HepG2 (cell line): ENCODE data around the gene TTLL13. TPM values are rescaled to one million over a fixed set of nuclear protein-coding genes. Genes with fewer than 3 reads are reported as not detected.

ENCODE experiments used
- ATAC-seq: fragments of 200-7000 bp; cut with Tn5 transposase; 3 replicates; pipeline ENCODE4 v1.9.1; 2020; ENCODE audit warnings: mild to moderate bottlenecking, moderate library complexity
- BruUV-seq: library from RNA; stranded (reverse); fragments of 400-500 nt; replicated peaks from 2 replicates; lab custom pipeline; 2021; lab: Mats Ljungman, UMichigan
- CTCF ChIA-PET: fragments of 300-600 bp; formaldehyde crosslinking; extraction: SDS; loops from one replicate; lab custom pipeline; 2021; ENCODE audit warnings: low total read pairs, inconsistent platforms, low intra/inter-chr PET ratio; lab: Yijun Ruan, JAX
- POLR2A ChIA-PET: fragments of 350-600 bp; sonication (Branson Sonifier 250); formaldehyde crosslinking; loops from one replicate; lab custom pipeline; 2020; ENCODE audit warnings: antibody characterized with exemption, inconsistent platforms; lab: Yijun Ruan, JAX
- DNase-seq: peaks from one replicate; pipeline ENCODE4 v3.0.0-alpha.2; 2015; ENCODE audit warnings: low spot score
- FAIRE-seq: peaks from 3 replicates; lab custom pipeline; 2011; peaks lifted over from hg19 to GRCh38; lab: Jason Lieb, UNC
- H2AFZ ChIP-seq: one replicate; pipeline ENCODE4 v1.6.1; 2011; ENCODE audit warnings: low read length, inconsistent platforms
- H3K27ac ChIP-seq: fragments of 300-600 bp; 3 replicates; pipeline ENCODE4 v1.8.0; 2011; ENCODE audit warnings: mixed run types, mild to moderate bottlenecking, mixed read lengths, low read length, inconsistent platforms; ENCODE audit not compliant: insufficient read depth; ENCODE audit errors: extremely low read length
- H3K27me3 ChIP-seq, 2 experiments: fragments of 200-600 bp in 1 of 2; 2 replicates in 1 of 2; 3 replicates in 1 of 2; pipeline versions ENCODE4 v1.6.0 to v1.8.0; 2011; ENCODE audit warnings: low read length in 2 of 2, mild to moderate bottlenecking in 2 of 2, moderate library complexity in 2 of 2, inconsistent platforms in 1 of 2; ENCODE audit not compliant: insufficient read depth in 2 of 2, control insufficient read depth in 1 of 2
- H3K36me3 ChIP-seq, 2 experiments: fragments of 200-600 bp in 1 of 2; replicated peaks in 1 of 2; 2 replicates in 1 of 2; 3 replicates in 1 of 2; pipeline versions ENCODE4 v1.5.1 to v1.8.0; 2011; ENCODE audit warnings: low read length in 2 of 2, inconsistent platforms in 1 of 2; ENCODE audit not compliant: insufficient read depth in 2 of 2, control insufficient read depth in 1 of 2
- H3K4me1 ChIP-seq: 2 replicates; pipeline ENCODE4 v1.5.1; 2012; ENCODE audit warnings: low read length, inconsistent platforms; ENCODE audit not compliant: insufficient read depth
- H3K4me2 ChIP-seq: 2 replicates; pipeline ENCODE4 v1.6.0; 2011; ENCODE audit warnings: low read depth, low read length, inconsistent platforms
- H3K4me3 ChIP-seq, 3 experiments: fragments of 200-600 bp in 1 of 3; sonication (generic), shearing (Covaris generic) in 1 of 3; replicated peaks in 1 of 3; 2 replicates each; pipeline ENCODE4 v1.5.1; 2011 to 2016; ENCODE audit warnings: low read length in 3 of 3, inconsistent platforms in 2 of 3, low read depth in 2 of 3, mild to moderate bottlenecking in 2 of 3, control low read depth in 1 of 3, mixed read lengths in 1 of 3; ENCODE audit not compliant: insufficient read depth in 1 of 3
- H3K79me2 ChIP-seq: one replicate; pipeline ENCODE4 v1.6.1; 2011; ENCODE audit warnings: low read length, inconsistent platforms; ENCODE audit not compliant: insufficient read depth
- H3K9ac ChIP-seq: 2 replicates; pipeline ENCODE4 v1.6.0; 2011; ENCODE audit warnings: mild to moderate bottlenecking, low read depth, low read length, inconsistent platforms; ENCODE audit not compliant: insufficient read depth
- H3K9me3 ChIP-seq: 2 replicates; pipeline ENCODE4 v1.5.1; 2012; ENCODE audit warnings: mild to moderate bottlenecking, low read length
- H4K20me1 ChIP-seq: 2 replicates; pipeline ENCODE4 v1.6.0; 2011; ENCODE audit warnings: inconsistent platforms, mild to moderate bottlenecking, low read length, moderate library complexity; ENCODE audit not compliant: insufficient read depth
- AKAP8 ChIP-seq: sonication (generic); formaldehyde crosslinking; IDR thresholded peaks from 2 replicates; pipeline ENCODE4 v1.5.1; 2020; ENCODE audit warnings: mild to moderate bottlenecking, missing genetic modification reagents
- ATF7 ChIP-seq, 2 experiments: fragments of 450-650 bp in 1 of 2; sonication (generic) in 1 of 2; formaldehyde crosslinking in 1 of 2; IDR thresholded peaks; 2 replicates each; pipeline versions ENCODE4 v1.4.0 to v1.6.1; 2016 to 2020; ENCODE audit warnings: antibody characterized with exemption in 1 of 2, mild to moderate bottlenecking in 1 of 2, missing genetic modification reagents in 1 of 2
- CREM ChIP-seq, 2 experiments: sonication (generic) in 1 of 2; formaldehyde crosslinking in 1 of 2; IDR thresholded peaks; 2 replicates each; pipeline versions ENCODE4 v1.4.0 to v1.6.1; 2016 to 2020; ENCODE audit warnings: antibody characterized with exemption in 1 of 2, mild to moderate bottlenecking in 1 of 2, missing genetic modification reagents in 1 of 2
- NR2F2 ChIP-seq: IDR thresholded peaks from 2 replicates; pipeline ENCODE4 v1.6.1; 2012; ENCODE audit warnings: low read depth, inconsistent platforms, borderline replicate concordance
- TGIF2 ChIP-seq: IDR thresholded peaks from 2 replicates; pipeline ENCODE4 v1.6.1; 2016; ENCODE audit warnings: control low read depth, missing compliant biosample characterization
- U2AF1 ChIP-seq: fragments of 200-400 bp; formaldehyde crosslinking; optimal IDR thresholded peaks from 2 replicates; pipeline ENCODE3; 2017; ENCODE audit warnings: mild to moderate bottlenecking, low read depth, low read length
- ZNF136 ChIP-seq: sonication (generic); formaldehyde crosslinking; IDR thresholded peaks from 2 replicates; pipeline ENCODE4 v1.8.1; 2022; ENCODE audit warnings: low read depth, mild to moderate bottlenecking, moderate library complexity, missing genetic modification reagents
- ZNF549 ChIP-seq: sonication (generic); formaldehyde crosslinking; IDR thresholded peaks from 2 replicates; pipeline ENCODE4 v1.5.0; 2020; ENCODE audit warnings: missing genetic modification reagents
- WGBS: methylation state at CpG from one replicate; pipeline ENCODE4 v1.1.6; 2017; ENCODE audit warnings: low lambda C conversion rate; 5-methylcytosine and 5-hydroxymethylcytosine counted together
- in situ Hi-C: cut with HindIII; loops from 2 replicates; pipeline ENCODE4 v1.10.0; 2017; ENCODE audit warnings: low pct_unique_long_range_greater_than_20kb; ENCODE audit not compliant: extremely low pct_ligation_motif_present
- intact Hi-C: fragments of 100-400 bp; cut with micrococcal nuclease; formaldehyde crosslinking; loops from one replicate; pipeline ENCODE4 v1.10.0; 2022; ENCODE audit not compliant: unreplicated experiment
- polyA plus RNA-seq, 8 experiments: library from polyadenylated mRNA; depleted of rRNA in 3 of 8; stranded (reverse) in 7 of 8; unstranded in 1 of 8; fragments of >200 nt; fragmentation: Illumina TruSeq in 4 of 8; extraction: Trizol in 4 of 8; gene quantifications; 2 replicates each; pipeline versions ENCODE4 v1.2.1 to v1.2.3, GENCODE V29; 2011 to 2016; ENCODE audit warnings: low read depth in 4 of 8, missing spikeins in 1 of 8, mixed read lengths in 1 of 8; ENCODE audit not compliant: insufficient read depth in 1 of 8
- total RNA-seq, 5 experiments: library from RNA; depleted of rRNA; stranded (reverse); fragments of >200 nt; fragmentation: Illumina TruSeq; extraction: Trizol; gene quantifications; 2 replicates each; pipeline ENCODE4 v1.2.3, GENCODE V29; 2016; ENCODE audit warnings: low read depth in 1 of 5
- TF ChIP-seq, protein P1 (sequence below): sonication (generic); formaldehyde crosslinking; IDR thresholded peaks from 2 replicates; pipeline ENCODE4 v1.4.0; 2020; ENCODE audit warnings: missing genetic modification reagents, mild to moderate bottlenecking, borderline replicate concordance
- TF ChIP-seq, protein P2 (sequence below): sonication (generic); formaldehyde crosslinking; IDR thresholded peaks from 2 replicates; pipeline ENCODE4 v1.4.0; 2020; ENCODE audit warnings: missing genetic modification reagents
- TF ChIP-seq, protein P3 (sequence below): sonication (generic); formaldehyde crosslinking; IDR thresholded peaks from 2 replicates; pipeline ENCODE4 v1.9.0; 2021; ENCODE audit warnings: mild to moderate bottlenecking, missing genetic modification reagents

TTLL13 gene
- total and polyA plus RNA-seq, 2 of the 13 experiments (the other 11 are each of a cell fraction or from before 2014, with no cell fraction given): 0.07 to 0.29 TPM

DNA sequence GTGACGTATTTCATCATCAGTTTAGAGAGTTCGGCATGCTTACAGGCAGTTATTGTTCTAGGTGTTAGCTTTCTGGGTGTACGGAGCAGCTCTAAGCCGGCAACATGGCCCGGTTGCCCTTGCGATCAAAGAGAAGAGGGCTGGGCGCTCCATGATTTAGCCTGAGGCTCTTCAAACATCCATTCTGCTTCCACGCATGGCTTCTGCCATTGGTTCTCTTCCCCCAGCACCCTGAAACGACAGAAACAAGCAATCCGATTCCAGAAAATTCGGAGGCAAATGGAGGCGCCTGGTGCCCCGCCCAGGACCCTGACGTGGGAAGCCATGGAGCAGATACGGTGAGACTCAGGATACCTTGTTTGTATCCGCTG, 16.7 kb downstream of the TTLL13 start:
- in situ Hi-C loops: no loop called here
- 0% methylated on average over 12 of the region's 16 CpGs for WGBS
- DNase-seq (no peak), ATAC-seq (peak; percentile 25), FAIRE-seq (no peak)
- H3K27ac ChIP-seq: peak overlapping the region; percentile 83
- peaks cover 7% of the 10 kb centered on the region for H4K20me1 ChIP-seq
- H2AFZ ChIP-seq: no peak overlapping the region
- POLR2A ChIA-PET: interaction anchor here (0.8 to 1.2 kb wide), 8 partner anchors 8 to 163 kb away, joined by 3 to 11 read pairs (median 4); partner anchors contain the start of genes CIB1, GDPGP1, IDH2 and TTLL13
- H3K4me3 ChIP-seq: peak overlapping the region; percentile 71 to 78 (median 72)
- intact Hi-C loops: loop anchor here (5.0 kb wide), 1 partner anchor 34 kb away; the partner anchor contains the start of genes CIB1 and GDPGP1
- peaks cover 5 to 20% of the 10 kb centered on the region in 2 experiments; a peak in 4 of 5 replicates for H3K36me3 ChIP-seq
- H3K9ac ChIP-seq: peak overlapping the region; percentile 88
- H3K79me2 ChIP-seq: peaks cover 42% of the 10 kb centered on the region
- BruUV-seq: TSS peak; percentile 68
- H3K4me2 ChIP-seq: peak overlapping the region; percentile 87
- H3K27me3 ChIP-seq: no peaks in the 10 kb centered on the region; a peak in 1 of 5 replicates
- peaks cover 62% of the 10 kb centered on the region for H3K4me1 ChIP-seq
- H3K9me3 ChIP-seq: no peaks in the 10 kb centered on the region
- CTCF ChIA-PET: no interaction called here
- TF ChIP-seq TGIF2 (CRISPR knock-in tag) (no peak), ATF7 (IDR thresholded peaks at IDR 0.05) (no peak), ATF7 (CRISPR knock-in tag; IDR thresholded peaks at IDR 0.05) (no peak), NR2F2 (no peak), ZNF136 (CRISPR knock-in tag) (0 out of 2 replicates have a peak, but pooled peaks have one; percentile 17), CREM (IDR thresholded peaks at IDR 0.05) (0 out of 2 replicates have a peak, but pooled peaks have one; percentile 12), CREM (CRISPR knock-in tag; IDR thresholded peaks at IDR 0.05) (no peak), AKAP8 (no peak), ZNF549 (CRISPR knock-in tag) (no peak), U2AF1 (peak; percentile 6)
- TF ChIP-seq, protein P1, sequence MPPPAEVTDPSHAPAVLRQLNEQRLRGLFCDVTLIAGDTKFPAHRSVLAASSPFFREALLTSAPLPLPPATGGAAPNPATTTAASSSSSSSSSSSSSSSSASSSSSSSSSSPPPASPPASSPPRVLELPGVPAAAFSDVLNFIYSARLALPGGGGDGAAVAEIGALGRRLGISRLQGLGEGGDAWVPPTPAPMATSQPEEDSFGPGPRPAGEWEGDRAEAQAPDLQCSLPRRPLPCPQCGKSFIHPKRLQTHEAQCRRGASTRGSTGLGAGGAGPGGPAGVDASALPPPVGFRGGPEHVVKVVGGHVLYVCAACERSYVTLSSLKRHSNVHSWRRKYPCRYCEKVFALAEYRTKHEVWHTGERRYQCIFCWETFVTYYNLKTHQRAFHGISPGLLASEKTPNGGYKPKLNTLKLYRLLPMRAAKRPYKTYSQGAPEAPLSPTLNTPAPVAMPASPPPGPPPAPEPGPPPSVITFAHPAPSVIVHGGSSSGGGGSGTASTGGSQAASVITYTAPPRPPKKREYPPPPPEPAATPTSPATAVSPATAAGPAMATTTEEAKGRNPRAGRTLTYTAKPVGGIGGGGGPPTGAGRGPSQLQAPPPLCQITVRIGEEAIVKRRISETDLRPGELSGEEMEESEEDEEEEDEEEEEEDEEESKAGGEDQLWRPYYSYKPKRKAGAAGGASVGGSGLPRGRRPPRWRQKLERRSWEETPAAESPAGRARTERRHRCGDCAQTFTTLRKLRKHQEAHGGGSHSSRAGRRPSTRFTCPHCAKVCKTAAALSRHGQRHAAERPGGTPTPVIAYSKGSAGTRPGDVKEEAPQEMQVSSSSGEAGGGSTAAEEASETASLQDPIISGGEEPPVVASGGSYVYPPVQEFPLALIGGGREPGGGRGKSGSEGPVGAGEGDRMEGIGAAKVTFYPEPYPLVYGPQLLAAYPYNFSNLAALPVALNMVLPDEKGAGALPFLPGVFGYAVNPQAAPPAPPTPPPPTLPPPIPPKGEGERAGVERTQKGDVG: no peak
- TF ChIP-seq, protein P2, sequence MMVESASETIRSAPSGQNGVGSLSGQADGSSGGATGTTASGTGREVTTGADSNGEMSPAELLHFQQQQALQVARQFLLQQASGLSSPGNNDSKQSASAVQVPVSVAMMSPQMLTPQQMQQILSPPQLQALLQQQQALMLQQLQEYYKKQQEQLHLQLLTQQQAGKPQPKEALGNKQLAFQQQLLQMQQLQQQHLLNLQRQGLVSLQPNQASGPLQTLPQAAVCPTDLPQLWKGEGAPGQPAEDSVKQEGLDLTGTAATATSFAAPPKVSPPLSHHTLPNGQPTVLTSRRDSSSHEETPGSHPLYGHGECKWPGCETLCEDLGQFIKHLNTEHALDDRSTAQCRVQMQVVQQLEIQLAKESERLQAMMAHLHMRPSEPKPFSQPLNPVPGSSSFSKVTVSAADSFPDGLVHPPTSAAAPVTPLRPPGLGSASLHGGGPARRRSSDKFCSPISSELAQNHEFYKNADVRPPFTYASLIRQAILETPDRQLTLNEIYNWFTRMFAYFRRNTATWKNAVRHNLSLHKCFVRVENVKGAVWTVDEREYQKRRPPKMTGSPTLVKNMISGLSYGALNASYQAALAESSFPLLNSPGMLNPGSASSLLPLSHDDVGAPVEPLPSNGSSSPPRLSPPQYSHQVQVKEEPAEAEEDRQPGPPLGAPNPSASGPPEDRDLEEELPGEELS (CRISPR knock-in tag): 0 out of 2 replicates have a peak, but pooled peaks have one; percentile 3
- TF ChIP-seq, protein P3, sequence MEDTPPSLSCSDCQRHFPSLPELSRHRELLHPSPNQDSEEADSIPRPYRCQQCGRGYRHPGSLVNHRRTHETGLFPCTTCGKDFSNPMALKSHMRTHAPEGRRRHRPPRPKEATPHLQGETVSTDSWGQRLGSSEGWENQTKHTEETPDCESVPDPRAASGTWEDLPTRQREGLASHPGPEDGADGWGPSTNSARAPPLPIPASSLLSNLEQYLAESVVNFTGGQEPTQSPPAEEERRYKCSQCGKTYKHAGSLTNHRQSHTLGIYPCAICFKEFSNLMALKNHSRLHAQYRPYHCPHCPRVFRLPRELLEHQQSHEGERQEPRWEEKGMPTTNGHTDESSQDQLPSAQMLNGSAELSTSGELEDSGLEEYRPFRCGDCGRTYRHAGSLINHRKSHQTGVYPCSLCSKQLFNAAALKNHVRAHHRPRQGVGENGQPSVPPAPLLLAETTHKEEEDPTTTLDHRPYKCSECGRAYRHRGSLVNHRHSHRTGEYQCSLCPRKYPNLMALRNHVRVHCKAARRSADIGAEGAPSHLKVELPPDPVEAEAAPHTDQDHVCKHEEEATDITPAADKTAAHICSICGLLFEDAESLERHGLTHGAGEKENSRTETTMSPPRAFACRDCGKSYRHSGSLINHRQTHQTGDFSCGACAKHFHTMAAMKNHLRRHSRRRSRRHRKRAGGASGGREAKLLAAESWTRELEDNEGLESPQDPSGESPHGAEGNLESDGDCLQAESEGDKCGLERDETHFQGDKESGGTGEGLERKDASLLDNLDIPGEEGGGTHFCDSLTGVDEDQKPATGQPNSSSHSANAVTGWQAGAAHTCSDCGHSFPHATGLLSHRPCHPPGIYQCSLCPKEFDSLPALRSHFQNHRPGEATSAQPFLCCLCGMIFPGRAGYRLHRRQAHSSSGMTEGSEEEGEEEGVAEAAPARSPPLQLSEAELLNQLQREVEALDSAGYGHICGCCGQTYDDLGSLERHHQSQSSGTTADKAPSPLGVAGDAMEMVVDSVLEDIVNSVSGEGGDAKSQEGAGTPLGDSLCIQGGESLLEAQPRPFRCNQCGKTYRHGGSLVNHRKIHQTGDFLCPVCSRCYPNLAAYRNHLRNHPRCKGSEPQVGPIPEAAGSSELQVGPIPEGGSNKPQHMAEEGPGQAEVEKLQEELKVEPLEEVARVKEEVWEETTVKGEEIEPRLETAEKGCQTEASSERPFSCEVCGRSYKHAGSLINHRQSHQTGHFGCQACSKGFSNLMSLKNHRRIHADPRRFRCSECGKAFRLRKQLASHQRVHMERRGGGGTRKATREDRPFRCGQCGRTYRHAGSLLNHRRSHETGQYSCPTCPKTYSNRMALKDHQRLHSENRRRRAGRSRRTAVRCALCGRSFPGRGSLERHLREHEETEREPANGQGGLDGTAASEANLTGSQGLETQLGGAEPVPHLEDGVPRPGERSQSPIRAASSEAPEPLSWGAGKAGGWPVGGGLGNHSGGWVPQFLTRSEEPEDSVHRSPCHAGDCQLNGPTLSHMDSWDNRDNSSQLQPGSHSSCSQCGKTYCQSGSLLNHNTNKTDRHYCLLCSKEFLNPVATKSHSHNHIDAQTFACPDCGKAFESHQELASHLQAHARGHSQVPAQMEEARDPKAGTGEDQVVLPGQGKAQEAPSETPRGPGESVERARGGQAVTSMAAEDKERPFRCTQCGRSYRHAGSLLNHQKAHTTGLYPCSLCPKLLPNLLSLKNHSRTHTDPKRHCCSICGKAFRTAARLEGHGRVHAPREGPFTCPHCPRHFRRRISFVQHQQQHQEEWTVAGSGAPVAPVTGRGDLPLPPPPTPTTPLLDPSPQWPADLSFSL (CRISPR knock-in tag): no peak
